ENCODE results near the gene ZNF611.
"Not testable (repeated sequence)": the region's sequence is repeated elsewhere in the genome, so short reads cannot be mapped to it uniquely, and the experiment has no call there.

ZNF611 gene

GRCh38 chr19:52691215-52691610 is 43.6 kb downstream of the ZNF611 start:
- DNase-seq (ENCODE audit: extremely low read depth, insufficient read length), result no peak
- TF ChIP-seq CTCF (IDR thresholded peaks at IDR 0.05; ENCODE audit: insufficient read depth, low read length, poor library complexity, severe bottlenecking), result no peak
- Histone ChIP-seq H3K36me3 (ENCODE audit: control insufficient read depth, insufficient read depth, low read length) (no peaks in the 10 kb centered on the region), H3K4me3 (replicated peaks; ENCODE audit: low read depth, low read length) (peak overlapping the region; percentile 84), H3K27me3 (replicated peaks; ENCODE audit: control insufficient read depth, insufficient read depth, low read length) (no peaks in the 10 kb centered on the region)

GRCh38 chr19:52690369-52691214 is 44.3 kb downstream of the ZNF611 start:
- no peaks in the 10 kb centered on the region for H3K36me3 ChIP-seq (ENCODE audit: control insufficient read depth, insufficient read depth, low read length)
- DNase-seq (ENCODE audit: extremely low read depth, insufficient read length), result peak; percentile 92
- peak overlapping the region; percentile 84 for H3K4me3 ChIP-seq (replicated peaks; ENCODE audit: low read depth, low read length)
- TF ChIP-seq CTCF (IDR thresholded peaks at IDR 0.05; ENCODE audit: insufficient read depth, low read length, poor library complexity, severe bottlenecking), result no peak
- H3K27me3 ChIP-seq (replicated peaks; ENCODE audit: control insufficient read depth, insufficient read depth, low read length), result no peaks in the 10 kb centered on the region

GRCh38 chr19:52689843-52690368 is 44.9 kb downstream of the ZNF611 start:
- no peaks in the 10 kb centered on the region for H3K36me3 ChIP-seq (ENCODE audit: control insufficient read depth, insufficient read depth, low read length)
- peak overlapping the region; percentile 84 for H3K4me3 ChIP-seq (replicated peaks; ENCODE audit: low read depth, low read length)
- no peaks in the 10 kb centered on the region for H3K27me3 ChIP-seq (replicated peaks; ENCODE audit: control insufficient read depth, insufficient read depth, low read length)
- TF ChIP-seq CTCF (IDR thresholded peaks at IDR 0.05; ENCODE audit: insufficient read depth, low read length, poor library complexity, severe bottlenecking), result no peak
- DNase-seq (ENCODE audit: extremely low read depth, insufficient read length), result peak; percentile 61

- H3K27me3 ChIP-seq (replicated peaks; ENCODE audit: control insufficient read depth, insufficient read depth, low read length); H3K36me3 ChIP-seq (ENCODE audit: control insufficient read depth, insufficient read depth, low read length); DNase-seq (ENCODE audit: extremely low read depth, insufficient read length): not testable (repeated sequence)
- H3K4me3 ChIP-seq (replicated peaks; ENCODE audit: low read depth, low read length), result peak overlapping the region; percentile 84
Observed at GRCh38 chr19:52688925-52689796, 45.7 kb downstream of the ZNF611 start.

GRCh38 chr19:52688335-52688734 is 46.5 kb downstream of the ZNF611 start:
- H3K36me3 ChIP-seq (ENCODE audit: control insufficient read depth, insufficient read depth, low read length), result peaks cover 3% of the 10 kb centered on the region; the same call in 1 of the 2 replicates
- TF ChIP-seq CTCF (IDR thresholded peaks at IDR 0.05; ENCODE audit: insufficient read depth, low read length, poor library complexity, severe bottlenecking), result no peak
- no peak for DNase-seq (ENCODE audit: extremely low read depth, insufficient read length)
- H3K4me3 ChIP-seq (replicated peaks; ENCODE audit: low read depth, low read length), result no peak overlapping the region
- no peaks in the 10 kb centered on the region for H3K27me3 ChIP-seq (replicated peaks; ENCODE audit: control insufficient read depth, insufficient read depth, low read length)

GRCh38 chr19:52687684-52688083 is 47.2 kb downstream of the ZNF611 start:
- H3K36me3 ChIP-seq (ENCODE audit: control insufficient read depth, insufficient read depth, low read length), result peaks cover 3% of the 10 kb centered on the region; the same call in 1 of the 2 replicates
- no peak for DNase-seq (ENCODE audit: extremely low read depth, insufficient read length)
- H3K27me3 ChIP-seq (replicated peaks; ENCODE audit: control insufficient read depth, insufficient read depth, low read length), result no peaks in the 10 kb centered on the region
- no peak overlapping the region for H3K4me3 ChIP-seq (replicated peaks; ENCODE audit: low read depth, low read length)
- no peak for TF ChIP-seq CTCF (IDR thresholded peaks at IDR 0.05; ENCODE audit: insufficient read depth, low read length, poor library complexity, severe bottlenecking)
